NCI-H187 (cell line): ENCODE data around the gene RCOR2.

ENCODE experiments used
- DNase-seq, 2 experiments: peaks; one replicate each; lab custom pipeline; 2025; lab: John Stamatoyannopoulos, UW

Gene RCOR2

GRCh38 chr11:63907063-63907462 lies 9.9 kb downstream of the RCOR2 start:
- DNase-seq, result no peak

- no peak for DNase-seq
Observed at GRCh38 chr11:63906585-63906984, 10.4 kb downstream of the RCOR2 start.

- DNase-seq, result no peak
Observed at GRCh38 chr11:63906087-63906486, 10.9 kb downstream of the RCOR2 start.

- no peak for DNase-seq
Observed at GRCh38 chr11:63905179-63905578, 11.8 kb downstream of the RCOR2 start.

- DNase-seq, result no peak
Observed at GRCh38 chr11:63904743-63905142, 12.2 kb downstream of the RCOR2 start.

GRCh38 chr11:63903884-63904283 lies 13.1 kb downstream of the RCOR2 start:
- no peak for DNase-seq

- DNase-seq, result no peak
Observed at GRCh38 chr11:63901660-63902059, 15.3 kb downstream of the RCOR2 start.

GRCh38 chr11:63897459-63898146 lies 19.4 kb downstream of the RCOR2 start:
- DNase-seq, result no peak

- no peak for DNase-seq
Observed at GRCh38 chr11:63896071-63896470, 20.9 kb downstream of the RCOR2 start.

GRCh38 chr11:63893355-63893754 lies 23.6 kb downstream of the RCOR2 start:
- DNase-seq, result no peak

- DNase-seq, result no peak
Observed at GRCh38 chr11:63892228-63892627, 24.7 kb downstream of the RCOR2 start.

- no peak for DNase-seq
Observed at GRCh38 chr11:63890368-63890767, 26.6 kb downstream of the RCOR2 start.

GRCh38 chr11:63889344-63889743 lies 27.6 kb downstream of the RCOR2 start:
- DNase-seq, result no peak

- DNase-seq, result peak; percentile 20 to 32
Observed at GRCh38 chr11:63888170-63889086, 28.5 kb downstream of the RCOR2 start.

GRCh38 chr11:63887386-63887999 lies 29.5 kb downstream of the RCOR2 start:
- DNase-seq, result no peak

- peak; percentile 35 to 39 for DNase-seq
Observed at GRCh38 chr11:63884196-63884932, 32.6 kb downstream of the RCOR2 start.

GRCh38 chr11:63883791-63884190 lies 33.2 kb downstream of the RCOR2 start:
- no peak for DNase-seq

- no peak for DNase-seq
Observed at GRCh38 chr11:63882555-63883242, 34.3 kb downstream of the RCOR2 start.

GRCh38 chr11:63880403-63880790 lies 36.6 kb downstream of the RCOR2 start:
- no peak for DNase-seq

- no peak for DNase-seq
Observed at GRCh38 chr11:63879598-63880402, 37.2 kb downstream of the RCOR2 start.
